H1 (cell line): ENCODE results near the gene SYT15. TPM values are rescaled to one million over a fixed set of nuclear protein-coding genes. Genes with fewer than 3 reads are reported as not detected.

Experiments
- CTCF ChIA-PET: fragments of 300-600 bp; sonication (Branson Sonifier 250); formaldehyde crosslinking; loops from one replicate; lab custom pipeline; 2021; ENCODE audit not compliant: partially characterized antibody; lab: Charles Lee
- POLR2A ChIA-PET: fragments of 300-600 bp; sonication (Branson Sonifier 250); formaldehyde crosslinking; loops from one replicate; lab custom pipeline; 2021; ENCODE audit warnings: inconsistent platforms; ENCODE audit not compliant: partially characterized antibody; lab: Charles Lee
- DNase-seq, 2 experiments: peaks; one replicate each; pipeline versions ENCODE4 v3.0.0 to v3.0.0-alpha.2; 2010 to 2022; ENCODE audit warnings: low spot score in 2 of 2, low read depth in 1 of 2, mixed read lengths in 1 of 2
- FAIRE-seq: peaks from 2 replicates; lab custom pipeline; 2011; peaks lifted over from hg19 to GRCh38; lab: Jason Lieb, UNC
- H2AFZ ChIP-seq: 2 replicates; pipeline ENCODE4 v1.8.1; 2012; ENCODE audit warnings: low read length, inconsistent platforms
- H2AK5ac ChIP-seq: 2 replicates; pipeline ENCODE4 v1.6.1; 2013; ENCODE audit warnings: low read depth, low read length
- H2BK120ac ChIP-seq: replicated peaks from 2 replicates; pipeline ENCODE3; 2013; ENCODE audit warnings: low read depth, low read length, inconsistent platforms
- H2BK12ac ChIP-seq: 2 replicates; pipeline ENCODE4 v1.6.1; 2013; ENCODE audit warnings: low read depth, low read length
- H2BK15ac ChIP-seq: 2 replicates; pipeline ENCODE4 v1.6.1; 2013; ENCODE audit warnings: low read length
- H2BK20ac ChIP-seq: 2 replicates; pipeline ENCODE4 v1.6.1; 2013; ENCODE audit warnings: low read length
- H2BK5ac ChIP-seq: 2 replicates; pipeline ENCODE4 v1.6.1; 2013; ENCODE audit warnings: low read depth, low read length
- H3K14ac ChIP-seq: 2 replicates; pipeline ENCODE4 v1.6.1; 2013; ENCODE audit warnings: inconsistent platforms; ENCODE audit not compliant: insufficient read length
- H3K18ac ChIP-seq: 2 replicates; pipeline ENCODE4 v1.6.1; 2013; ENCODE audit warnings: low read length; ENCODE audit errors: extremely low read depth
- H3K23ac ChIP-seq: 2 replicates; pipeline ENCODE4 v1.6.1; 2013; ENCODE audit warnings: inconsistent platforms; ENCODE audit not compliant: insufficient read length
- H3K23me2 ChIP-seq: 2 replicates; pipeline ENCODE4 v1.6.1; 2013; ENCODE audit warnings: low read depth, low read length
- H3K27ac ChIP-seq: 2 replicates; pipeline ENCODE4 v1.6.1; 2011; ENCODE audit warnings: low read depth, low read length, inconsistent platforms
- H3K27me3 ChIP-seq, 4 experiments: replicated peaks in 1 of 4; 1 replicate in 1 of 4; 2 replicates in 3 of 4; pipeline versions ENCODE4 v1.6.1 to v1.8.1; 2011 to 2013; ENCODE audit warnings: low read length in 3 of 4, mild to moderate bottlenecking in 3 of 4, inconsistent platforms in 2 of 4, mixed read lengths in 2 of 4, moderate library complexity in 1 of 4; ENCODE audit not compliant: control insufficient read depth in 3 of 4, insufficient read depth in 3 of 4; ENCODE audit errors: extremely low read depth in 1 of 4
- H3K36me3 ChIP-seq, 4 experiments: 2 replicates each; pipeline versions ENCODE4 v1.6.1 to v1.8.1; 2011 to 2013; ENCODE audit warnings: mild to moderate bottlenecking in 4 of 4, low read length in 3 of 4, moderate library complexity in 2 of 4, control low read depth in 1 of 4, inconsistent platforms in 1 of 4; ENCODE audit not compliant: insufficient read depth in 4 of 4, control insufficient read depth in 2 of 4
- H3K4ac ChIP-seq: replicated peaks from 2 replicates; pipeline ENCODE3; 2013; ENCODE audit warnings: low read length, low read depth, mixed read lengths, inconsistent platforms; ENCODE audit not compliant: insufficient read length
- H3K4me1 ChIP-seq, 4 experiments: replicated peaks in 1 of 4; 1 replicate in 1 of 4; 2 replicates in 3 of 4; pipeline versions ENCODE4 v1.6.1 to v1.8.1; 2011 to 2013; ENCODE audit warnings: low read length in 3 of 4, inconsistent platforms in 2 of 4, mixed read lengths in 1 of 4; ENCODE audit not compliant: insufficient read depth in 4 of 4, control insufficient read depth in 3 of 4
- H3K4me2 ChIP-seq, 2 experiments: 2 replicates each; pipeline versions ENCODE4 v1.6.1 to v1.8.1; 2011 to 2013; ENCODE audit warnings: low read depth in 2 of 2, low read length in 2 of 2, control low read depth in 1 of 2, inconsistent platforms in 1 of 2, mild to moderate bottlenecking in 1 of 2; ENCODE audit not compliant: insufficient read depth in 1 of 2
- H3K4me3 ChIP-seq, 4 experiments: fragments of 200-600, 300-600 bp in 1 of 4; sonication (generic), shearing (Covaris generic), sonication (Bioruptor Twin) in 1 of 4; 2 replicates each; pipeline versions ENCODE4 v1.5.1 to v1.8.1; 2011 to 2016; ENCODE audit warnings: low read length in 4 of 4, low read depth in 3 of 4, control low read depth in 2 of 4, inconsistent platforms in 2 of 4, mild to moderate bottlenecking in 2 of 4, mixed read lengths in 1 of 4, moderate library complexity in 1 of 4; ENCODE audit not compliant: insufficient read depth in 2 of 4; ENCODE audit errors: extremely low read depth in 1 of 4
- H3K56ac ChIP-seq: replicated peaks from 2 replicates; pipeline ENCODE3; 2013; ENCODE audit warnings: low read depth, mild to moderate bottlenecking, mixed read lengths, low read length, inconsistent platforms; ENCODE audit not compliant: insufficient read length
- H3K79me1 ChIP-seq: 2 replicates; pipeline ENCODE4 v1.6.1; 2013; ENCODE audit warnings: low read depth, low read length, control low read depth
- H3K79me2 ChIP-seq, 2 experiments: 2 replicates each; pipeline versions ENCODE4 v1.6.1 to v1.8.1; 2012 to 2013; ENCODE audit warnings: low read length in 2 of 2, mild to moderate bottlenecking in 2 of 2, inconsistent platforms in 1 of 2; ENCODE audit not compliant: insufficient read depth in 2 of 2, control insufficient read depth in 1 of 2
- H3K9ac ChIP-seq, 4 experiments: replicated peaks in 1 of 4; 1 replicate in 1 of 4; 2 replicates in 3 of 4; pipeline versions ENCODE4 v1.6.1 to v1.8.1; 2011 to 2013; ENCODE audit warnings: low read depth in 3 of 4, low read length in 3 of 4, control low read depth in 2 of 4, mild to moderate bottlenecking in 2 of 4, moderate library complexity in 2 of 4, inconsistent platforms in 1 of 4; ENCODE audit errors: extremely low read depth in 1 of 4
- H3K9me3 ChIP-seq, 2 experiments: 2 replicates each; pipeline versions ENCODE4 v1.6.1 to v1.8.1; 2012 to 2013; ENCODE audit warnings: mild to moderate bottlenecking in 2 of 2, moderate library complexity in 2 of 2, control low read depth in 1 of 2, inconsistent platforms in 1 of 2, low read depth in 1 of 2, low read length in 1 of 2, mixed read lengths in 1 of 2; ENCODE audit not compliant: insufficient read depth in 2 of 2
- H4K20me1 ChIP-seq, 2 experiments: replicated peaks in 1 of 2; 2 replicates each; pipeline versions ENCODE3 to v1.8.1; 2011 to 2013; ENCODE audit warnings: inconsistent platforms in 2 of 2, low read length in 2 of 2, mild to moderate bottlenecking in 1 of 2; ENCODE audit not compliant: insufficient read depth in 2 of 2, control insufficient read depth in 1 of 2
- H4K5ac ChIP-seq: 2 replicates; pipeline ENCODE4 v1.6.1; 2013; ENCODE audit warnings: low read length, low read depth, mixed read lengths, inconsistent platforms; ENCODE audit not compliant: insufficient read length
- H4K8ac ChIP-seq: 2 replicates; pipeline ENCODE4 v1.8.0; 2013; ENCODE audit warnings: mild to moderate bottlenecking, moderate library complexity, low read length, inconsistent platforms; ENCODE audit not compliant: insufficient read depth; ENCODE audit errors: extremely low read depth
- H4K91ac ChIP-seq: replicated peaks from 2 replicates; pipeline ENCODE3; 2013; ENCODE audit warnings: low read length, mixed read lengths, inconsistent platforms; ENCODE audit not compliant: insufficient read length
- CBX5 ChIP-seq: fragments of 300-800, 300-1000 bp; sonication (generic); IDR thresholded peaks from 2 replicates; pipeline ENCODE4 v1.7.1; 2016; ENCODE audit warnings: antibody characterized with exemption, low read length, low read depth
- FOSL1 ChIP-seq: IDR thresholded peaks from 2 replicates; pipeline ENCODE4 v1.6.1; 2011; ENCODE audit warnings: mild to moderate bottlenecking, low read depth, low read length, moderate library complexity; ENCODE audit not compliant: insufficient read depth
- GABPA ChIP-seq: IDR thresholded peaks from 2 replicates; pipeline ENCODE4 v1.6.1; 2011; ENCODE audit warnings: mild to moderate bottlenecking, low read length, moderate library complexity, borderline replicate concordance; ENCODE audit not compliant: insufficient read depth
- HDAC6 ChIP-seq: IDR thresholded peaks from one replicate; pipeline ENCODE4 v1.7.1; 2012; ENCODE audit warnings: low read depth, mild to moderate bottlenecking, inconsistent platforms, low read length, moderate library complexity
- KDM1A ChIP-seq: fragments of 200-600, 300-600 bp; sonication (generic); IDR thresholded peaks from 2 replicates; pipeline ENCODE4 v1.7.1; 2016; ENCODE audit warnings: mild to moderate bottlenecking, low read length, borderline replicate concordance
- PHF8 ChIP-seq: fragments of 200-600 bp; sonication (generic); conservative IDR thresholded peaks from 2 replicates; pipeline ENCODE4 v1.7.1; 2012; ENCODE audit warnings: low read depth, mild to moderate bottlenecking, inconsistent platforms, low read length, moderate library complexity
- USF2 ChIP-seq: IDR thresholded peaks from 2 replicates; pipeline ENCODE4 v1.6.1; 2011; ENCODE audit warnings: low read length, improper control_type of control experiment
- WGBS, 2 experiments: shearing (Covaris generic) in 1 of 2; methylation state at CpG; one replicate each; pipeline versions ENCODE4 v1.1.6 to v1.1.7; 2013 to 2015; ENCODE audit warnings: low lambda C conversion rate in 2 of 2, mixed read lengths in 2 of 2, inconsistent platforms in 1 of 2, low coverage in 1 of 2, missing lambda C conversion rate in 1 of 2; ENCODE audit not compliant: insufficient replicate concordance in 2 of 2, insufficient coverage in 1 of 2, insufficient read length in 1 of 2; ENCODE audit errors: extremely low coverage in 1 of 2, missing lambda C conversion rate in 1 of 2; 5-methylcytosine and 5-hydroxymethylcytosine counted together
- polyA plus RNA-seq, 7 experiments: library from polyadenylated mRNA; depleted of rRNA in 3 of 7; stranded (reverse) in 5 of 7; unstranded in 2 of 7; fragments of >200 nt in 5 of 7; fragments of 200-250 nt in 2 of 7; gene quantifications; 1 replicate in 5 of 7; 2 replicates in 1 of 7; 4 replicates in 1 of 7; pipeline versions ENCODE4 v1.2.1 to v1.2.3, GENCODE V29; 2011 to 2013; ENCODE audit warnings: missing spikeins in 2 of 7, mixed read lengths in 2 of 7
- total RNA-seq: library from RNA; stranded (reverse); fragmentation: NEBNext Ultra II Directional; extraction: Animal tissue kit (Norgen Biotek cat#: 25700); gene quantifications from 2 replicates; pipeline ENCODE4 v1.2.1, GENCODE V29; 2021

SYT15 gene
- total and polyA plus RNA-seq, 2 of the 8 experiments (the other 6 are each of a cell fraction or from before 2014, with no cell fraction given), result 0.39 to 0.61 TPM

- Histone ChIP-seq H2BK20ac (no peak overlapping the region), H2BK5ac (no peak overlapping the region; the same call in 1 of the 2 replicates), H3K18ac (no peak overlapping the region), H3K4me3 (no peak overlapping the region), H4K8ac (no peak overlapping the region), H3K27ac (no peak overlapping the region), H4K20me1 (peaks cover 5 to 30% of the 10 kb centered on the region in 2 experiments), H3K9ac (no peak overlapping the region), H3K36me3 (peaks cover 15 to 39% (median 17%) of the 10 kb centered on the region in 4 experiments; a peak in 7 of 8 replicates), H3K27me3 (no peaks in the 10 kb centered on the region; a peak in 1 of 7 replicates), H3K79me2 (no peaks in the 10 kb centered on the region), H3K23me2 (peaks cover 15% of the 10 kb centered on the region), H2BK12ac (no peak overlapping the region), H3K4ac (no peak overlapping the region), H2AFZ (no peak overlapping the region), H3K14ac (no peak overlapping the region), H2BK120ac (no peak overlapping the region), H2AK5ac (no peak overlapping the region), H3K23ac (no peak overlapping the region), H4K91ac (no peak overlapping the region), H3K4me2 (no peak overlapping the region), H3K4me1 (peaks cover 5 to 12% (median 8%) of the 10 kb centered on the region in 4 experiments), H3K56ac (no peak overlapping the region), H3K79me1 (peaks cover 11% of the 10 kb centered on the region; the same call in 1 of the 2 replicates), H3K9me3 (no peaks in the 10 kb centered on the region), H4K5ac (no peak overlapping the region), H2BK15ac (no peak overlapping the region)
- FAIRE-seq, result no peak
- 91% methylated on average over 12 of the region's 12 CpGs; no CpG with 5 or more reads in 1 of the 2 experiments for WGBS, 2 experiments
- DNase-seq, result peak in 1 of 2 experiments; percentile 39
- POLR2A ChIA-PET, result interaction anchor here (0.7 to 5.2 kb wide), 3 partner anchors 7 to 12 kb away, joined by 3 to 44 read pairs (median 7); no protein-coding TSS in a partner anchor
- CTCF ChIA-PET, result interaction anchor here (0.5 to 5.7 kb wide), 9 partner anchors 7 to 1224 kb away, joined by 3 to 65 read pairs (median 5); no protein-coding TSS in a partner anchor
- TF ChIP-seq KDM1A (no peak), HDAC6 (no peak), CBX5 (no peak), GABPA (no peak), PHF8 (no peak), FOSL1 (no peak), USF2 (no peak)
Observed at GRCh38 chr10:46551701-46552525, 27.0 kb upstream of the SYT15 start.
